H9 (cell line): Measurements from ENCODE around the gene CTIF. TPM values are rescaled to one million over a fixed set of nuclear protein-coding genes. Genes with fewer than 3 reads are reported as not detected.

Source experiments
- DNase-seq: peaks from one replicate; pipeline ENCODE4 v3.0.0-alpha.2; 2017
- H2AFZ ChIP-seq: one replicate; pipeline ENCODE4 v1.6.1; 2013; ENCODE audit warnings: mild to moderate bottlenecking, low read length, control low read depth, moderate library complexity
- H2AK5ac ChIP-seq: 2 replicates; pipeline ENCODE4 v1.6.1; 2013; ENCODE audit warnings: low read length, control low read depth, mixed read lengths; ENCODE audit not compliant: insufficient read length
- H2BK120ac ChIP-seq: one replicate; pipeline ENCODE4 v1.6.1; 2013; ENCODE audit warnings: low read depth, mild to moderate bottlenecking, low read length, control low read depth, inconsistent platforms; ENCODE audit not compliant: poor library complexity, severe bottlenecking
- H2BK12ac ChIP-seq: 2 replicates; pipeline ENCODE4 v1.6.1; 2013; ENCODE audit warnings: low read length, control low read depth, mixed read lengths, low read depth; ENCODE audit not compliant: insufficient read length
- H2BK15ac ChIP-seq: 2 replicates; pipeline ENCODE4 v1.6.1; 2013; ENCODE audit warnings: low read depth, low read length, control low read depth
- H2BK20ac ChIP-seq: one replicate; pipeline ENCODE4 v1.6.1; 2013; ENCODE audit warnings: low read depth, mild to moderate bottlenecking, low read length, control low read depth, inconsistent platforms; ENCODE audit not compliant: poor library complexity, severe bottlenecking
- H2BK5ac ChIP-seq: 2 replicates; pipeline ENCODE4 v1.6.1; 2013; ENCODE audit warnings: low read length, control low read depth, mixed read lengths; ENCODE audit not compliant: insufficient read length
- H3K14ac ChIP-seq: 2 replicates; pipeline ENCODE4 v1.6.1; 2013; ENCODE audit warnings: low read length, control low read depth; ENCODE audit not compliant: insufficient read depth
- H3K18ac ChIP-seq: 2 replicates; pipeline ENCODE4 v1.6.1; 2013; ENCODE audit warnings: low read depth, mild to moderate bottlenecking, mixed read lengths, low read length, control low read depth; ENCODE audit not compliant: insufficient read length
- H3K23ac ChIP-seq: 2 replicates; pipeline ENCODE4 v1.6.1; 2013; ENCODE audit warnings: low read length, control low read depth, mixed read lengths, low read depth; ENCODE audit not compliant: insufficient read length
- H3K23me2 ChIP-seq: 2 replicates; pipeline ENCODE4 v1.6.1; 2013; ENCODE audit warnings: low read depth, mild to moderate bottlenecking, mixed read lengths, low read length, control low read depth; ENCODE audit not compliant: insufficient read length, poor library complexity, severe bottlenecking
- H3K27ac ChIP-seq: 2 replicates; pipeline ENCODE4 v1.5.1; 2013; ENCODE audit warnings: low read length, control low read depth, mixed read lengths, low read depth; ENCODE audit not compliant: insufficient read length
- H3K27me3 ChIP-seq: 2 replicates; pipeline ENCODE4 v1.6.1; 2013; ENCODE audit warnings: low read length, control low read depth, inconsistent platforms; ENCODE audit not compliant: insufficient read depth
- H3K4ac ChIP-seq: 2 replicates; pipeline ENCODE4 v1.6.1; 2013; ENCODE audit warnings: low read depth, mild to moderate bottlenecking, control low read depth, inconsistent platforms, low read length, moderate library complexity
- H3K4me1 ChIP-seq: 2 replicates; pipeline ENCODE4 v1.6.1; 2013; ENCODE audit warnings: low read length, control low read depth, inconsistent platforms; ENCODE audit not compliant: insufficient read depth
- H3K4me2 ChIP-seq: 2 replicates; pipeline ENCODE4 v1.6.1; 2013; ENCODE audit warnings: low read length, control low read depth, mixed read lengths; ENCODE audit not compliant: insufficient read length, insufficient read depth
- H3K56ac ChIP-seq: 2 replicates; pipeline ENCODE4 v1.6.1; 2013; ENCODE audit warnings: low read depth, mild to moderate bottlenecking, mixed read lengths, low read length, control low read depth; ENCODE audit not compliant: insufficient read length
- H3K79me1 ChIP-seq: 2 replicates; pipeline ENCODE4 v1.6.1; 2013; ENCODE audit warnings: low read depth, mild to moderate bottlenecking, moderate library complexity, low read length, control low read depth, inconsistent platforms; ENCODE audit not compliant: insufficient read depth, poor library complexity, severe bottlenecking
- H3K79me2 ChIP-seq: 2 replicates; pipeline ENCODE4 v1.6.1; 2013; ENCODE audit warnings: low read length, control low read depth, inconsistent platforms; ENCODE audit not compliant: insufficient read depth
- H3K9ac ChIP-seq: 2 replicates; pipeline ENCODE4 v1.6.1; 2013; ENCODE audit warnings: low read length, control low read depth, mixed read lengths; ENCODE audit not compliant: insufficient read length; ENCODE audit errors: extremely low read depth
- H3K9me3 ChIP-seq: one replicate; pipeline ENCODE4 v1.6.1; 2013; ENCODE audit warnings: low read depth, low read length, inconsistent platforms; ENCODE audit not compliant: control insufficient read depth
- H3T11ph ChIP-seq: one replicate; pipeline ENCODE4 v1.6.1; 2013; ENCODE audit warnings: mild to moderate bottlenecking, low read length, control low read depth, inconsistent platforms
- H4K20me1 ChIP-seq: one replicate; pipeline ENCODE4 v1.6.1; 2013; ENCODE audit not compliant: control insufficient read depth, insufficient read length, insufficient read depth
- H4K5ac ChIP-seq: 2 replicates; pipeline ENCODE4 v1.6.1; 2013; ENCODE audit warnings: low read depth, mild to moderate bottlenecking, mixed read lengths, low read length, control low read depth; ENCODE audit not compliant: insufficient read length
- H4K8ac ChIP-seq: replicated peaks from 2 replicates; pipeline ENCODE4 v1.6.1; 2013; ENCODE audit warnings: low read length, control low read depth, mixed read lengths, low read depth; ENCODE audit not compliant: insufficient read length
- H4K91ac ChIP-seq: 2 replicates; pipeline ENCODE4 v1.6.1; 2013; ENCODE audit warnings: low read depth, mild to moderate bottlenecking, moderate library complexity, mixed read lengths, low read length, control low read depth; ENCODE audit not compliant: insufficient read length
- H3K27ac Mint-ChIP-seq, 3 experiments: 2 replicates in 2 of 3; 3 replicates in 1 of 3; pipeline ENCODE4 v1.8.0; 2020 to 2021; ENCODE audit warnings: mixed read lengths in 3 of 3, mild to moderate bottlenecking in 1 of 3, moderate library complexity in 1 of 3
- H3K27me3 Mint-ChIP-seq: 2 replicates; pipeline ENCODE4 v1.8.0; 2021; ENCODE audit warnings: low read depth, mild to moderate bottlenecking, moderate library complexity, mixed read lengths
- H3K36me3 Mint-ChIP-seq, 3 experiments: 2 replicates in 2 of 3; 3 replicates in 1 of 3; pipeline ENCODE4 v1.8.0; 2020 to 2021; ENCODE audit warnings: low read depth in 3 of 3, mixed read lengths in 3 of 3; ENCODE audit not compliant: insufficient read depth in 1 of 3
- H3K4me1 Mint-ChIP-seq, 2 experiments: 2 replicates each; pipeline ENCODE4 v1.8.0; 2020; ENCODE audit warnings: mixed read lengths in 2 of 2
- H3K4me3 Mint-ChIP-seq, 2 experiments: 2 replicates in 1 of 2; 3 replicates in 1 of 2; pipeline ENCODE4 v1.8.0; 2020 to 2021; ENCODE audit warnings: mild to moderate bottlenecking in 2 of 2, mixed read lengths in 2 of 2, moderate library complexity in 1 of 2
- H3K9me3 Mint-ChIP-seq, 2 experiments: 2 replicates in 1 of 2; 3 replicates in 1 of 2; pipeline ENCODE4 v1.8.0; 2020; ENCODE audit warnings: mild to moderate bottlenecking in 2 of 2, mixed read lengths in 2 of 2, moderate library complexity in 1 of 2
- CTCF ChIP-seq: fragments of 200-600 bp; sonication (generic); conservative IDR thresholded peaks from 3 replicates; pipeline ENCODE4 v1.8.0; 2021; ENCODE audit warnings: antibody characterized with exemption, mild to moderate bottlenecking
- WGBS: extraction: QIAGEN DNeasy Blood & Tissue Kit; methylation state at CpG from one replicate; pipeline ENCODE4 v1.1.7; 2013; ENCODE audit warnings: missing lambda C conversion rate, low lambda C conversion rate, mixed read lengths; ENCODE audit not compliant: insufficient read length; ENCODE audit errors: extremely low coverage; 5-methylcytosine and 5-hydroxymethylcytosine counted together
- total RNA-seq: library from RNA; stranded (reverse); gene quantifications from 2 replicates; pipeline ENCODE4 v1.2.1, GENCODE V29; 2021

The CTIF gene
- total RNA-seq, 1 experiment from 2014 or later = 15.8 TPM

- H2BK5ac ChIP-seq = no peak overlapping the region
- no peak overlapping the region for H4K91ac ChIP-seq
- no peaks in the 10 kb centered on the region; a peak in 2 of 7 replicates for H3K36me3 Mint-ChIP-seq
- H3K14ac ChIP-seq = no peak overlapping the region
- H3K27me3 ChIP-seq = no peaks in the 10 kb centered on the region
- no peak overlapping the region for H2BK120ac ChIP-seq
- H3K9ac ChIP-seq = no peak overlapping the region
- no peak overlapping the region for H2AK5ac ChIP-seq
- no peak overlapping the region for H3K4me2 ChIP-seq
- H2BK15ac ChIP-seq = no peak overlapping the region
- no peaks in the 10 kb centered on the region for H3K27me3 Mint-ChIP-seq
- H3K79me2 ChIP-seq = no peaks in the 10 kb centered on the region
- no peak overlapping the region for H2AFZ ChIP-seq
- no peak overlapping the region for H3K23ac ChIP-seq
- H3K4me1 ChIP-seq = no peaks in the 10 kb centered on the region
- no peak overlapping the region for H3K4ac ChIP-seq
- H3K23me2 ChIP-seq = no peaks in the 10 kb centered on the region
- H3K4me3 Mint-ChIP-seq = no peak overlapping the region
- H4K20me1 ChIP-seq = no peaks in the 10 kb centered on the region
- no peak overlapping the region for H3K18ac ChIP-seq
- no peak overlapping the region for H2BK12ac ChIP-seq
- no peaks in the 10 kb centered on the region for H3K9me3 Mint-ChIP-seq
- no peak overlapping the region for H2BK20ac ChIP-seq
- no peak overlapping the region for H4K8ac ChIP-seq
- no CpG with 5 or more reads among the region's 2 CpGs for WGBS
- H3K79me1 ChIP-seq = no peaks in the 10 kb centered on the region
- H3K9me3 ChIP-seq = no peaks in the 10 kb centered on the region
- no peak overlapping the region for H3T11ph ChIP-seq
- H3K27ac ChIP-seq = no peak overlapping the region
- peak overlapping the region; percentile 49 to 68 (median 50); a peak in 2 of 7 replicates for H3K27ac Mint-ChIP-seq
- no peak overlapping the region for H3K56ac ChIP-seq
- no peak for DNase-seq
- no peak overlapping the region for H4K5ac ChIP-seq
- no peak for TF ChIP-seq CTCF
- H3K4me1 Mint-ChIP-seq = peaks cover 21 to 36% of the 10 kb centered on the region in 2 experiments
Measured at GRCh38 chr18:48781988-48782363, 243.1 kb downstream of the CTIF start.
